HEK293 (cell line): ENCODE results near the gene ENO2.

Experiments used
- CTCF ChIA-PET: fragments of 350-600 bp; formaldehyde crosslinking; extraction: SDS; loops from one replicate; lab custom pipeline; 2021; ENCODE audit warnings: antibody characterized with exemption; lab: Yijun Ruan, JAX
- POLR2A ChIA-PET: fragments of 300-600 bp; formaldehyde crosslinking; extraction: SDS; loops from one replicate; lab custom pipeline; 2020; ENCODE audit warnings: antibody characterized with exemption, inconsistent platforms; lab: Yijun Ruan, JAX
- H3K27ac ChIP-seq: fragments of 200-500 bp; sonication (Bioruptor generic); 2 replicates; pipeline ENCODE4 v1.5.1; 2014; ENCODE audit warnings: low read depth, low read length, control low read depth, inconsistent platforms; ENCODE audit errors: extremely low read depth
- H3K36me3 ChIP-seq, 2 experiments: fragments of 200-500 bp in 1 of 2; sonication (Bioruptor generic) in 1 of 2; 1 replicate in 1 of 2; 2 replicates in 1 of 2; pipeline ENCODE4 v1.5.1; 2014 to 2017; ENCODE audit warnings: inconsistent platforms in 2 of 2, low read length in 2 of 2; ENCODE audit not compliant: control insufficient read depth in 2 of 2, insufficient read depth in 1 of 2
- H3K4me1 ChIP-seq: fragments of 200-500 bp; sonication (Bioruptor generic); 2 replicates; pipeline ENCODE4 v1.5.1; 2014; ENCODE audit warnings: mild to moderate bottlenecking, low read length, inconsistent platforms; ENCODE audit not compliant: control insufficient read depth, insufficient read depth
- H3K4me3 ChIP-seq: 2 replicates; pipeline ENCODE4 v1.5.1; 2011; ENCODE audit warnings: low read depth, mild to moderate bottlenecking, control low read depth, low read length, moderate library complexity
- H3K9me3 ChIP-seq: fragments of 200-500 bp; sonication (Bioruptor generic); 2 replicates; pipeline ENCODE4 v1.5.1; 2014; ENCODE audit warnings: low read depth, low read length, inconsistent platforms; ENCODE audit not compliant: control insufficient read depth, insufficient read depth
- GFI1B ChIP-seq: fragments of 450-650 bp; formaldehyde crosslinking; IDR thresholded peaks from 2 replicates; pipeline ENCODE4 v1.5.1; 2016; ENCODE audit warnings: missing biosample characterization, missing genetic modification characterization
- GLI4 ChIP-seq: fragments of 450-650 bp; formaldehyde crosslinking; IDR thresholded peaks from 2 replicates; pipeline ENCODE4 v1.5.1; 2016; ENCODE audit warnings: missing biosample characterization, missing genetic modification characterization
- GLIS2 ChIP-seq: fragments of 450-650 bp; formaldehyde crosslinking; IDR thresholded peaks from 2 replicates; pipeline ENCODE4 v1.5.1; 2016; ENCODE audit warnings: missing biosample characterization, missing genetic modification characterization
- KLF9 ChIP-seq: fragments of 450-650 bp; formaldehyde crosslinking; IDR thresholded peaks from 2 replicates; pipeline ENCODE4 v1.5.1; 2016; ENCODE audit warnings: missing biosample characterization, missing genetic modification characterization, low read depth
- MYNN ChIP-seq: fragments of 450-650 bp; formaldehyde crosslinking; IDR thresholded peaks from 2 replicates; pipeline ENCODE4 v1.5.1; 2016; ENCODE audit warnings: missing biosample characterization, missing genetic modification characterization, borderline replicate concordance
- OSR2 ChIP-seq: fragments of 450-650 bp; formaldehyde crosslinking; IDR thresholded peaks from 2 replicates; pipeline ENCODE4 v1.5.1; 2016; ENCODE audit warnings: missing biosample characterization, missing genetic modification characterization
- REST ChIP-seq: fragments of 450-650 bp; formaldehyde crosslinking; IDR thresholded peaks from 2 replicates; pipeline ENCODE4 v1.5.1; 2016; ENCODE audit warnings: missing biosample characterization, missing genetic modification characterization
- SP7 ChIP-seq: fragments of 450-650 bp; formaldehyde crosslinking; IDR thresholded peaks from 2 replicates; pipeline ENCODE4 v1.5.1; 2016; ENCODE audit warnings: missing biosample characterization, missing genetic modification characterization
- ZBTB11 ChIP-seq: fragments of 450-650 bp; formaldehyde crosslinking; conservative IDR thresholded peaks from 2 replicates; pipeline ENCODE4 v1.5.1; 2016; ENCODE audit warnings: low read depth, missing biosample characterization, missing genetic modification characterization
- ZBTB17 ChIP-seq: fragments of 450-650 bp; formaldehyde crosslinking; IDR thresholded peaks from 2 replicates; pipeline ENCODE4 v1.5.1; 2016; ENCODE audit warnings: missing biosample characterization, missing genetic modification characterization
- ZBTB21 ChIP-seq: fragments of 450-650 bp; formaldehyde crosslinking; IDR thresholded peaks from 2 replicates; pipeline ENCODE4 v1.5.1; 2017; ENCODE audit warnings: missing biosample characterization, missing genetic modification characterization
- ZBTB48 ChIP-seq: fragments of 450-650 bp; formaldehyde crosslinking; IDR thresholded peaks from 2 replicates; pipeline ENCODE4 v1.5.1; 2016; ENCODE audit warnings: missing biosample characterization, missing genetic modification characterization
- ZBTB7A ChIP-seq: fragments of 450-650 bp; formaldehyde crosslinking; IDR thresholded peaks from 2 replicates; pipeline ENCODE4 v1.5.1; 2016; ENCODE audit warnings: low read depth, missing biosample characterization, missing genetic modification characterization
- ZNF10 ChIP-seq: fragments of 450-650 bp; formaldehyde crosslinking; IDR thresholded peaks from 2 replicates; pipeline ENCODE4 v1.5.1; 2017; ENCODE audit warnings: missing biosample characterization, missing genetic modification characterization
- ZNF112 ChIP-seq: fragments of 450-650 bp; formaldehyde crosslinking; IDR thresholded peaks from 2 replicates; pipeline ENCODE4 v1.5.0; 2017; ENCODE audit warnings: missing biosample characterization, missing genetic modification characterization
- ZNF133 ChIP-seq: fragments of 450-650 bp; formaldehyde crosslinking; IDR thresholded peaks from 2 replicates; pipeline ENCODE4 v1.5.1; 2016; ENCODE audit warnings: missing biosample characterization, missing genetic modification characterization
- ZNF169 ChIP-seq: fragments of 450-650 bp; formaldehyde crosslinking; IDR thresholded peaks from 2 replicates; pipeline ENCODE4 v1.5.1; 2016; ENCODE audit warnings: missing biosample characterization, missing genetic modification characterization
- ZNF174 ChIP-seq: fragments of 450-650 bp; formaldehyde crosslinking; IDR thresholded peaks from 2 replicates; pipeline ENCODE4 v1.5.0; 2017; ENCODE audit warnings: missing biosample characterization, mild to moderate bottlenecking, missing genetic modification characterization
- ZNF24 ChIP-seq: fragments of 450-650 bp; formaldehyde crosslinking; IDR thresholded peaks from 2 replicates; pipeline ENCODE4 v1.5.1; 2016; ENCODE audit warnings: missing biosample characterization, missing genetic modification characterization
- ZNF335 ChIP-seq: fragments of 450-650 bp; formaldehyde crosslinking; conservative IDR thresholded peaks from 2 replicates; pipeline ENCODE4 v1.5.1; 2016; ENCODE audit warnings: missing biosample characterization, missing genetic modification characterization
- ZNF354C ChIP-seq: fragments of 450-650 bp; formaldehyde crosslinking; IDR thresholded peaks from 2 replicates; pipeline ENCODE4 v1.5.1; 2016; ENCODE audit warnings: missing biosample characterization, missing genetic modification characterization, low read depth, borderline replicate concordance
- ZNF404 ChIP-seq: fragments of 450-650 bp; formaldehyde crosslinking; IDR thresholded peaks from 2 replicates; pipeline ENCODE4 v1.5.1; 2017; ENCODE audit warnings: missing biosample characterization, missing genetic modification characterization
- ZNF423 ChIP-seq: fragments of 450-650 bp; formaldehyde crosslinking; IDR thresholded peaks from 2 replicates; pipeline ENCODE4 v1.5.1; 2016; ENCODE audit warnings: missing biosample characterization, missing genetic modification characterization
- ZNF488 ChIP-seq: fragments of 450-650 bp; formaldehyde crosslinking; IDR thresholded peaks from 2 replicates; pipeline ENCODE4 v1.5.1; 2016; ENCODE audit warnings: missing biosample characterization, missing genetic modification characterization
- ZNF510 ChIP-seq: fragments of 450-650 bp; formaldehyde crosslinking; IDR thresholded peaks from 2 replicates; pipeline ENCODE4 v1.5.1; 2018; ENCODE audit warnings: mild to moderate bottlenecking, missing genetic modification characterization, missing biosample characterization; ENCODE audit not compliant: insufficient replicate concordance
- ZNF521 ChIP-seq: fragments of 450-650 bp; formaldehyde crosslinking; IDR thresholded peaks from 2 replicates; pipeline ENCODE4 v1.5.1; 2017; ENCODE audit warnings: missing biosample characterization, mild to moderate bottlenecking, missing genetic modification characterization
- ZNF544 ChIP-seq: fragments of 450-650 bp; formaldehyde crosslinking; IDR thresholded peaks from 2 replicates; pipeline ENCODE4 v1.5.0; 2017; ENCODE audit warnings: missing biosample characterization, missing genetic modification characterization
- ZNF571 ChIP-seq: fragments of 450-650 bp; formaldehyde crosslinking; IDR thresholded peaks from 2 replicates; pipeline ENCODE4 v1.5.0; 2017; ENCODE audit warnings: missing biosample characterization, missing genetic modification characterization
- ZNF654 ChIP-seq: fragments of 450-650 bp; formaldehyde crosslinking; IDR thresholded peaks from 2 replicates; pipeline ENCODE4 v1.5.1; 2016; ENCODE audit warnings: low read depth, missing biosample characterization, missing genetic modification characterization
- ZNF664 ChIP-seq: fragments of 450-650 bp; formaldehyde crosslinking; IDR thresholded peaks from 2 replicates; pipeline ENCODE4 v1.5.1; 2016; ENCODE audit warnings: missing biosample characterization, missing genetic modification characterization
- ZNF677 ChIP-seq: fragments of 450-650 bp; IDR thresholded peaks from 2 replicates; pipeline ENCODE4 v1.5.0; 2018; ENCODE audit warnings: missing biosample characterization, mild to moderate bottlenecking, missing genetic modification characterization, moderate library complexity

Gene ENO2

GRCh38 chr12:6937481-6938352, 23.3 kb downstream of the ENO2 start:
- Histone ChIP-seq H3K4me1 (peaks cover 6% of the 10 kb centered on the region), H3K4me3 (peak overlapping the region; percentile 54), H3K27ac (peak overlapping the region; percentile 95), H3K9me3 (no peaks in the 10 kb centered on the region), H3K36me3 (peaks cover 30 to 75% of the 10 kb centered on the region in 2 experiments)
- CTCF ChIA-PET, result interaction anchor here (0.5 to 4.9 kb wide), 23 partner anchors 8 to 453 kb away, joined by 3 to 53 read pairs (median 4); partner anchors contain the start of genes CDCA3, SPSB2, TPI1 and USP5
- POLR2A ChIA-PET, result interaction anchor here (0.9 to 4.1 kb wide), 13 partner anchors 8 to 192 kb away, joined by 3 to 45 read pairs (median 5); partner anchors contain the start of genes SPSB2, TPI1 and USP5
- TF ChIP-seq GFI1B (tag by site-specific recombination), result no peak
- peak; percentile 97 for TF ChIP-seq ZBTB17
- TF ChIP-seq ZNF677 (tag by site-specific recombination), result no peak
- TF ChIP-seq ZNF664 (tag by site-specific recombination), result no peak
- TF ChIP-seq ZNF544 (tag by site-specific recombination), result no peak
- TF ChIP-seq OSR2, result peak; percentile 21; the same call in 1 of the 2 replicates
- peak; percentile 93 for TF ChIP-seq SP7 (tag by site-specific recombination)
- no peak for TF ChIP-seq ZNF133 (tag by site-specific recombination)
- peak; percentile 97 for TF ChIP-seq KLF9 (tag by site-specific recombination)
- TF ChIP-seq ZNF10, result peak; percentile 65
- peak; percentile 55; the same call in 1 of the 2 replicates for TF ChIP-seq ZBTB7A (tag by site-specific recombination)
- TF ChIP-seq ZNF510 (tag by site-specific recombination), result no peak
- no peak; the same call in 1 of the 2 replicates for TF ChIP-seq ZNF654
- no peak for TF ChIP-seq ZNF169
- TF ChIP-seq ZNF354C (tag by site-specific recombination), result no peak
- TF ChIP-seq ZNF521 (tag by site-specific recombination), result no peak
- peak; percentile 97 for TF ChIP-seq ZBTB21
- no peak for TF ChIP-seq ZNF112 (tag by site-specific recombination)
- no peak for TF ChIP-seq ZNF571 (tag by site-specific recombination)
- TF ChIP-seq ZNF24, result peak; percentile 98
- TF ChIP-seq ZNF335, result peak; percentile 86
- 0 out of 2 replicates have a peak, but pooled peaks have one; percentile 7 for TF ChIP-seq MYNN
- TF ChIP-seq ZNF174 (tag by site-specific recombination), result no peak
- TF ChIP-seq GLI4 (tag by site-specific recombination), result peak; percentile 80; the same call in 1 of the 2 replicates
- TF ChIP-seq ZNF404, result no peak
- TF ChIP-seq ZBTB48 (tag by site-specific recombination), result 0 out of 2 replicates have a peak, but pooled peaks have one; percentile 11
- TF ChIP-seq ZNF488, result no peak
- TF ChIP-seq REST (tag by site-specific recombination), result 0 out of 2 replicates have a peak, but pooled peaks have one; percentile 9
- TF ChIP-seq ZNF423 (tag by site-specific recombination), result no peak
- TF ChIP-seq ZBTB11 (tag by site-specific recombination), result peak; percentile 94
- no peak for TF ChIP-seq GLIS2 (tag by site-specific recombination)
